Panc1 (cell line): Measurements from ENCODE around the gene MAP3K4.

Source experiments
- SIN3A ChIP-seq: IDR thresholded peaks from 2 replicates; pipeline ENCODE4 v1.6.1; 2012; ENCODE audit warnings: low read depth, mild to moderate bottlenecking, low read length, moderate library complexity, borderline replicate concordance; ENCODE audit not compliant: insufficient read depth
- TF ChIP-seq, protein P1 (sequence below): fragments of 450-650 bp; IDR thresholded peaks from 2 replicates; pipeline ENCODE4 v1.5.1; 2017; ENCODE audit warnings: mild to moderate bottlenecking

DNA sequence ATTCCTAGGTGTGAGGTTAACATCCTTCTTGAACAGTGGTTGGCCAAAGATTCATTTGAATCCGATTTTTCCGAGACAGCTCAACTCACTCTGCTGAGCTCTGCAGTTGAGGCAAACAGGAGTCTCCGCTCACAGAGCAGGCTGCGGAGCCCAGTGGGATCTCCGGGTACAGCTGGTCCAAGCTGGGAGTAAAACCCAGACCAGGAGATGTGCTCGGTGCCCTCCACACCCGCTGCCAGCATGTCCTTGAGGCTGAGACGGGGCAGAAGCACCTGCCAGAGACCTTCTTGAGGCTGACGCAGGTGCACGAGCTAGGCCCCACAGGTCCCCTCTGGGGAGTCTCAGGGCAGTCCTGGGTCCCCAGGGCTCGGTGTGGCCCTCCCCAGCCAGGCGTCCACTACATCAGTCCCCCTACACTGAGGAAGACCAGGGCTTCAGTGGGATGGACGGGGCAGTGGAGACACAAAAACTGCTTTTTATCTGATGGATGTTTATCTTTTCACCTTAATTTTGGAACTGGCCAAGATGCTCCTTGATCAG lies 163.3 kb downstream of the MAP3K4 start:
- TF ChIP-seq, protein P1, sequence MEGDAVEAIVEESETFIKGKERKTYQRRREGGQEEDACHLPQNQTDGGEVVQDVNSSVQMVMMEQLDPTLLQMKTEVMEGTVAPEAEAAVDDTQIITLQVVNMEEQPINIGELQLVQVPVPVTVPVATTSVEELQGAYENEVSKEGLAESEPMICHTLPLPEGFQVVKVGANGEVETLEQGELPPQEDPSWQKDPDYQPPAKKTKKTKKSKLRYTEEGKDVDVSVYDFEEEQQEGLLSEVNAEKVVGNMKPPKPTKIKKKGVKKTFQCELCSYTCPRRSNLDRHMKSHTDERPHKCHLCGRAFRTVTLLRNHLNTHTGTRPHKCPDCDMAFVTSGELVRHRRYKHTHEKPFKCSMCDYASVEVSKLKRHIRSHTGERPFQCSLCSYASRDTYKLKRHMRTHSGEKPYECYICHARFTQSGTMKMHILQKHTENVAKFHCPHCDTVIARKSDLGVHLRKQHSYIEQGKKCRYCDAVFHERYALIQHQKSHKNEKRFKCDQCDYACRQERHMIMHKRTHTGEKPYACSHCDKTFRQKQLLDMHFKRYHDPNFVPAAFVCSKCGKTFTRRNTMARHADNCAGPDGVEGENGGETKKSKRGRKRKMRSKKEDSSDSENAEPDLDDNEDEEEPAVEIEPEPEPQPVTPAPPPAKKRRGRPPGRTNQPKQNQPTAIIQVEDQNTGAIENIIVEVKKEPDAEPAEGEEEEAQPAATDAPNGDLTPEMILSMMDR = no peak
- TF ChIP-seq SIN3A = no peak
